NCI-H748 (cell line): ENCODE measurements around the gene MLF2.
"Not testable (repeated sequence)": the region's sequence is repeated elsewhere in the genome, so short reads cannot be mapped to it uniquely, and the experiment has no call there.

ENCODE experiments used
- DNase-seq: peaks from one replicate; lab custom pipeline; 2025; ENCODE audit not compliant: unreplicated experiment; lab: John Stamatoyannopoulos, UW

Gene MLF2

DNA sequence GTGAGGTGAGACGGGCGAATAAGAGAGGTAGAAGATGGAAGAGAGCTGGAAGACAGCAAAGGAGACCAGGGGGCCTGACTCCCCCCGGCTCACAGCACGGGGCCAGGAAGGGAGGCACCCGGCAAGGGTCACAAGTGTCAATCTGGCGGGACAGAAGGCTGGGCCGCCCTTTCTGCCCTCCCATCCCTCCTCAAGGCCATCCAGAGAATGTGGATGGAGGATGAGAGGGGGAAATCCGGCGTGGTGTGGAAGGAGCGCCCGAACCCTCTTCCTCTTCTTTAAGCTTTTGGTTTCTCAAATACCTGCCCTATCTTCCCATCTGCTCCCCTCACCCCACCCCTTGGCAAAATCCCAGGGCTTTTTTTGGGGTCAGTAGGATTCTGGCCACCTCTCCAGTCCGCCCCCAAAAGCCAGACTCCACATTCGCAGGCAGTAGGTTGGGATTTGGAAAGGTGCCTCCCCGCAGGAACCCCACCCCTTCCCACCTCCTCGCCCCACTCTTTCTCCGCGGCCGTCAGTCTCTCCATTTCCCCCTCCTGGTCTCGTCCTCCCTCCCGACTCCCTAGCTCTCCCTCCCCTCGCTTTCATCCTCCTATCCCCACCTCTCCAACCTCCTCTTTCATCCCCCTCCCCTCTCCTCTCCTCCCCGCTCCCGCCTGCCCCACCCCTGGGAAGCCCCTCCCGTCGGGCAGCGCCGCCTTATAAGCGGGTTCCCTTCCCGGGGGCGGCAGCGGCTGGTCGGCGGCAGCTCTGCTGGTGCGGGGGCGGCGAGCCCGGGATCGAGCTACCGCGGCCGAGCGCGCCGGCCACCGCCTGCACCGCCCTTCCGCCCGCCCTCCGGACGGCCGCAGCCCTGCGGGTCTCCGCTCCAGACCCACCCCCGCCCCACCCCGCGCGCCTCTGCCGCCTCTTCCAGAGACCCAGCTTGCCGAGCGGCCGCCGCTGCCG, 13.0 kb upstream of the MLF2 start, which contains the start of gene PTMS:
PTMS (plus strand) TSS at position 730 of the 948 bp plus-strand sequence. CDS start 343 bp downstream, outside the sequence.
- DNase-seq = peak; percentile 95

DNA sequence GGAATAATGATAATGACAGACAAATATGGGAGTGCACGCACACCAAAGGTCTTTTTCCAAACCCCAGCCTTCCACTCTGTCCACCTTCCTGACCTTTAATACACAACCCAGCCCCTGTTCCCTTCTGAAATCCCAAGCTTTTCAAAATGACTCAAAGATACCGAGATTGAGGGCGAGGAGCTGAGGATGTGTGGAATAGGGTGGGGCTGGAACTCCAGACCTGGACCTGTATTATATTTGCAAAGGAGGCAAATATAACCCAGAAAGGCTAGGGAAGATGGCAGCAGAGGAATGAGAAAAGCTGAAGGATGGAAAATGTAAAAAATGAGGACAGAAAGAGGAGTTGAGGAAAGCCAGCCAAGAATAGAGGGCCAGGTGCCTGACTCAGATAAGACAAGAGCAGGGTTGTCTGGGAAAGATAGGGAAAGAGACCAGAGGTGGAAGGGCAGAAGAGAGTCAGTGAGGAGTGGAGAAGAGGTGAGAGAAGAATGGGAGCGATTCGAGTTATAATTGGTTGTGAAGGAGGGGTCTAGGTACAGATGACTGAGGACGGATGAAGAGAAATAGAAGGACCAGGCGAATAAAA, 12.2 kb upstream of the MLF2 start:
- peak; percentile 50 for DNase-seq

DNA sequence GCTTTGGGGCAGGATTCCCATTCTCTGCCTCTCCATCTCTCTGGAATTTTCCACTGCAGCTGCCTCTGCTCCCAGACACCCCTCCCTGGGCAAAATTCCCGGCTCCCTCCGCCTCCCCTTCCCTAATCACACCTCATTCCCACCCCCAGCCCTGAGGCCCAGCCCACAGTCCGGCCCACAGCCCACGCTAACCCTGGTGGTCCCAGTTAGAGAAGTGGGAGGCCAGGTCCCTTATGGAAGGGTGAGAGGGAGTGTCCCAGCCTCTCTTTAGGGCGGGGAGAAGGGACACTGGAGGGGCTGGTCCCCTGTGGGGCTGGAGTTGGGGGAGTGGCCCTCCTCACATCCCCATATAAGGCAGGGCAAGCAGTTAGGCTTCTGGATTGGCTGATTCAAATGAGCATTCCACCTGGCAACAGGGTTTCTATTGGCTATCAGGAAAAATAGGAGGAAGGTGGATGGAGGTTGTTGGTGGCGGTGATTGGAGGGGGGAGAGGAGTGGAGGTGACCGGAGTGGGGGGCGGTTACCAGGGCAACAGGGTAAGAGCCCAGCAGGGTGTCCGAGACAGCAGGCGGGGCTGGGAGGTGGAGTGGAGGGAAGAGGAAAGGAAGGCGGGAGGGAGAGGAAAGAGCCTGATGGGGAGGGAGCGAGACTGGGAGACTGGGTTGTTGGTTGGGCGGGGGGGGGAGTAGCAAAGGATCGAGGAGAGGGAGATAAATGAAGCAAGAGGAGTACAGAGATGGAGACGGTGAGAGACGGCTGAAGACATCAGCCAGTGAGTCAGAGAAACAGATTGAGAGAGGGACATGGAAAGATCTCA, 11.3 kb upstream of the MLF2 start:
- peak; percentile 97 for DNase-seq

DNA sequence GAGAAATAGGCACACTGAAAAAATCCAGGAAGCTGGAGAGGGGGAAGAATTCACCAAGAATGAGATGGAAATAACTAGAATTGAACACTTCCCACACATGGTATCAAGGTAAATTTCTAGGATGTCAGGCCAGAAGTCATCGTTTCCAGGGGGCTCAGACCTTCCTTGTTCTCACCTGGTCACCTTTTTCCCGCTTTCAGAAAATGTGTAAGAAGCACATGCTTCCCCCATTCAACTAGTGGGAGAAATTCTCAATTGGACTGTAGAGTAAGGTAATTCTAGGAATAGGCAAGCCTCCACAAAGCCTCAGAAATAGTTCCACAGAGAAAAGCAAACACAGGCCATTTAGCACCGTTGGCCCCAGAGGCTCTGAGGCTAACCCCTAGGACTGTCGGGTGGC, 10.4 kb upstream of the MLF2 start:
- peak; percentile 38 for DNase-seq

DNA sequence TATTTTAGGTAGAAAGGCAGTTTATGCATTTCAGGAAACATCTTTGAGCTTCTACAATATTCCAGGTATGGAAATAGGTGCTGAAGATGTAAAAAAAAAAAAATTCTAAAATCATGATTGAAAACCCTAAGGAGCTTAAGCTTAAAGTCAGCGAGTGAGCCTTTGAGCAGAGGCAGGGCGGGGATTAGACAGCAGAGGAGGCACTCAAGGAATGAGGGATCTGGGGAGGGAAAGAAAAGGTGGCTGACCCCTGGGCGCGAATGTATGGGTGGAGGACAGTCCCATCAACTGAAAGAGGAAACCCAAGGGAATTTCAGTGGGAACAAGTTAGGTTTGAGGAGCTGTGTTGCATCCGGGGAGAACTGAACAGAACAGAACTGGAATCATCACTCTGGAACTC, 6.8 kb upstream of the MLF2 start:
- no peak for DNase-seq

DNA sequence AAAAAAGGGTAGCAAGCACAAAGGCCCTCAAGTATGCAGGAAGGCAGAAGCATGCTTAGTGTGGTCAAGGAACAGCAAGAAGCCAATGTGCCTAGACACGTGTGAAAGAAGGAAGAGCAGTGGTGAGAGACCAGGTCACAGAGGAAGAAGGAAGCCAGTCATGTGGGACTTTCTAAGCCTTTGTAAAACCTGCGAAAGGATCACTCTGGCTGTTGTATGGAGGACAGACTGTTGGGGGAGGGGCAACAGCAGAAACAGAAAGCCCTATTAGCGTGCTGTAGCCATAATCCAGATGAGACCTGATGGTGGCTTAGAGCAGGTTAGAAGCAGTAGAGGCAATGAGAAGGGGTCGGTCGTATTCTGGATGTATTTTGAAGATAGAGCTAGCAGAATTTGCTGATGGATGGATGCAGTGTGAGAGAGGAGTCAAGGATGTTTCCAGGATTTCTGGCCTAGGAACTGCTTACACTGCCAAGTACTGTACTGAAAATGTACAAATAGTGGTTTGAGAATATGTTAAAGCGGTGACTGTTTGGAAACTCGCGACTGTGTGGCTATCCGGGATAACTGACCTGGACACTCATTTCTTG, 5.7 kb upstream of the MLF2 start:
- no peak for DNase-seq

DNA sequence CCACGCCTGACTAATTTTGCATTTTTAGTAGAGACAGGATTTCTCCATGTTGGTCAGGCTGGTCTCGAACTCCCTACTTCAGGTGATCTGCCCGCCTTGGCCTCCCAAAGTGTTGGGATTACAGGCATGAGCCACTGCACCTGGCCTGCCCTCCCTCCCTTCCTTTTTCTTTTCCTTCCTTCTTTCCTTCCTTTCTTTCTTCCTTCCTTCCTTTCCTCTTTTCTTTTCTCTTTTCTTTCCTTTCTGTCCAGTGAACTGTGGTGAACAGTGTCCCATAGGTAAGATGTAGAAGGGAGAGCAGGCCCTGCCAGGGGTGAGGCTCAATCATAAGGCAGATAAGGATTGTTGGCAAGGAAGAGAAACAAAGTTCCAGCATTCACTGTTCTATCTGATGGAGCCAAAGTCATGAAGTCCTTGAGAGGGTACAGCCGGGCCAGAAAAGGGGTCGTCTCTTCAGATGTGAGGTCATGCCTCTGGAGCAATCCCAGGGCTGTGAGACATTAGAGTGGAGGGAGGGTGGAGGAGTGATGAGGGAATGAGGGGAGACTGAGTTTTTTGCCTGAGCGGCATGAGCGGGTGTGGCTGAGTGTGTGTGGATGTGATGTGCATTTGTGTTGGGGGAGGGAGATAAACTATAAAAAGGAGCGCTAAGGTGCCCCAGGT, 4.2 kb upstream of the MLF2 start:
- no peak for DNase-seq

DNA sequence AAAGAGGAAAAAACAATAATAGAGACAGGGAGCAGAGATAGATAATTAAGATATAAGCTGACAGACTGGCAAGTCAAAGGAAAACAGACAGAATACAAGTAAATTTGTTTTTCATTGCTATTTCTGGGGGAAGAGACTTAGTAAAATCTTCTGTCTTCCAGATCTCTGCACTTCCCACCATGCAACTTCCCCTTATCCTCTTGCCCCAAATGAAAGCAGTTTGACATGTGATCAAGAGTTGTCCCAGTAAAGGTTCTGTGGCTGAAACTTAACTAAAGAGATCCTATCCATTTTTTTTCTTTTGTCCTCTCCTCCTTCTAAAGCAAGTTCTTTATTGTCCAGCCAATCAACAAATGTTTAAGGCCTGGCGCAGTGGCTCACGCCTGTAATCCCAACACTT, 1.5 kb upstream of the MLF2 start:
- no peak for DNase-seq

DNA sequence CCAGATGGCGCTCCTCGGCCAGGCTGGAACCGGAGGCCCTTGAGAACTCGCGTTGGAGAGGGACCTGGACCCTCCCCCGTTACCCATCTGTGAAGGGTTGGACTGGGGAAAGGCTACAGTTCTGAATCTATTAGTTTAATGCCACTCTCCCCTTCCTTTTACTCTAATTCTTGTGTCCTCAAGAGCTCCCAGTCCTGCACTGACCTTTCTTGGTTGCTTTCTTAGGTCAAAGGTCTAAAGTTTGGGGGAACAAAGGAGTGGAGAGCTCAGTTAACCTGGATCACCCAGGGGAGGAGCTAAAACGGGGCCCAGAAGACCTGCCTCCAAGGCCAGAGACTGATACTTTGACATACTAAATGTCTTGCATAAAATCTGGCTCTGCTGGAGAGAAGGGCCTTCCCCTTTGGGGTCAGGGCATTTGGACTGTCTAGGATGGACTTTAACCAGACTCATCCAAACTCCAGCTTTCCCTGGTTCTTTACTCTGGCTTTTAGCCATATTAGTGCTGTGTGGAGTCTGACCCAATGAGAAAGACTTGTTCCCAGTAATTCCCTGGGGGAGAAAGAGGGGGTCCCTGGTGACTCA, 923 bp upstream of the MLF2 start:
- no peak for DNase-seq

DNA sequence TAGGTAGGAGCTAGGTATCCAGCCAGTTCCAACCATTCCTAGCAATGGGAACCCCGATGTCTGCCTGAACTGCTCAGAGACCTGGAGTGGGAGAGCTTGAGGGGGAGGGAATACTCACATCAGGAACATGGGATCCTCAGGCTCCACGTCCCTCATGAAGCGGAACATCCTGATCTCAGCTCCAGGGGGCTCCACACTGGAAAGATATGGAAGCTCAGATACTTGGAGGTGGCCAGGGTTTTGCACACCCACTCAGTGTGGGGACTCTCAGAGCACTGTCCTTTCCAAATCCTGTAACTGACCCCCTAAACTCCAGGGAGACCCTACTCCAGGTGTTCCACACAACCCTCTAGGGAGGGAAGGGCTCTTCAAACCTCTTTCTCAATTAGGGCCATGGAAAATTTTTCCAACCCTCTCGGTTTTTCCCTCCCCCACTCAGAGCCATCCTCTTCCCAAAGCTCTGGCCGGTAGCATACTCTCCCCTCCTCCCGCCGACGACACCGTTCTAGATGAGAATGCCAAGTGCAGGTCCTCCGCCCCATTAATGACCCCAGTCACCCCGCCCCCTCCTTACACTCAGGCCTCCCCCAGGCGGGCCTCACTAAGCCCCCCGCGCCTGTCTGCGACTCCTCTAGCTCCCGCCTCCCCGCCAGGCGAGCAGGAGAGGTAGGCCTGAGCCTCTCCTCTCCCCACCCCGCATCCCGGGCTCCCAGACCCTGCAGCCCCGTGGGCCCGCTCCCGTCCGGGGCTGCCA, 597 bp downstream of the MLF2 start:
- peak; percentile 62 for DNase-seq

DNA sequence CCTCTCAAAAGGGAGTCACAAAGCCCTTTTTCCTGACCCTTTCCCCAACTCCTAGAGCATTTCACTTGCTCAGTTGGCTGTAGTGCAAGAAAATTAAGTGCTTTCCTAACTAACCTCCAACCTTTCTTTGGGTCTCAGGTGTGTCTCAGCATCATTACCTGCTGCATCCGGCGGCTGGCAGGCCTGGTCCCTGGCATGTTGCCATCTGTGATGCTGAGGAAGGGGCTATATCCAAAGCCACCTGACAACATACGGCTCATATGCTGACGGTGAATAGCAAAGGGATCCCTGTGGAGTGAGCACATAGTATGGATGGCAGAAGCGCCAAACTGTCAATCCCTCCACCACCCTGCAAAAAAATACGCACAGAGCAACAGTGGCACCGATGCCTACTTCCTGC, 1.2 kb downstream of the MLF2 start:
- peak; percentile 23 for DNase-seq

DNA sequence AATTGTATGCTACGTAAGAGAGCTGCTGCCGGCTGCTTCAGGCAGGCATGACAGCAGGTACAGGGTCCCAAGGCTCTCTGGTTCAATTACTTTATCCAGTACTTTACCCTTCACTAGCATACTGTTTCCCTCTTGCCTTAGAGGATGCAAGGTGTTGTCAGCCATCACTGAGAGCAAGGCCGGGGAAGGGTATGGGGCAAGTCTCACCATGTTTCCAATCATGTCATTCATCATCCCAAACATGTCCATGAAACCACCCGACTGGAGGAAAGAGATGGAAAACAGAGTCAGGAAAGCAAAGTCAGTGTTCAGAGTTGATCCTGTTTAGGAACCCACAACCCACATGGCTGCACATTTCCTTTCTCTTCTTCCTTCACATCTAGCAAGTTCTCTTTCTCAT, 2.4 kb downstream of the MLF2 start:
- no peak for DNase-seq

DNA sequence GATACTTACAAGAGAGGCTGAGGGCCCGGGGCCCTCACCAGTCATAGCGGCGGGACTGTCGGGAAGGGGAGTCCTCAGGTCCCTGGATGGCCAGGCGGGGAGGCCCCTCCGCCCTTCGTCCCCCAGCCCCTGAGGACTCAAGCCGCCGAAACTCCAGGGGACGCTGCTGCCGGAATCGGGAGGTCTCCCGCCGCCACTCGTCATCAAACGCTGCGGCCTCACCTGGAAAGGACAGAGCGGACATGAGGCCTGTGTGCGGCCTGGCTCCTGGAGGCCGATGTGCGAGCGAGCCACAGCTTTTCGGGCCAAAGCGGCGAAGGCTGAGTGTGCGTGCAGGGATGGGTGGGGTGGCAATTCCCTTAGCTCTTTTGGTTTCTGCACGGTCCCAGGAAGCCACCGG, 4.2 kb downstream of the MLF2 start:
- no peak for DNase-seq

DNA sequence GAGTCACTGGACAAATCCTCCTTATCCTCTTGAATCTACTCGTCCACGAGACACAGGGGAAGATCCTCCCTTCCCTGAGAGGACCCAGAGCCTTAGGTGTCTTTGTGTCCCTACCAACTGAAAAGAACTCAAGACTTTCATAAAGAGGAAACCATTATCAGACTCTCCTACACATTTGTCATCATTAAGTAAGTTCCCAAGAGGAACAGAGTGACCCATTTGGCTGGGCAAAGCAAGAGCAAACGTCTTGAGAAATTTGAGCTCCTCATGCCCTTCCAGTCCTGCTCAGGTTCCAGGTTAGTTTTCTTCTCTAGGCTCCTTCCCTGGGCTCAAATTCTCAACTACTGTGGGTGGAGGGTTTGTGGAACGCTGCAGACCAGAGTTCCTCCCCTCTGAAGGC, 5.7 kb downstream of the MLF2 start:
- DNase-seq = no peak

DNA sequence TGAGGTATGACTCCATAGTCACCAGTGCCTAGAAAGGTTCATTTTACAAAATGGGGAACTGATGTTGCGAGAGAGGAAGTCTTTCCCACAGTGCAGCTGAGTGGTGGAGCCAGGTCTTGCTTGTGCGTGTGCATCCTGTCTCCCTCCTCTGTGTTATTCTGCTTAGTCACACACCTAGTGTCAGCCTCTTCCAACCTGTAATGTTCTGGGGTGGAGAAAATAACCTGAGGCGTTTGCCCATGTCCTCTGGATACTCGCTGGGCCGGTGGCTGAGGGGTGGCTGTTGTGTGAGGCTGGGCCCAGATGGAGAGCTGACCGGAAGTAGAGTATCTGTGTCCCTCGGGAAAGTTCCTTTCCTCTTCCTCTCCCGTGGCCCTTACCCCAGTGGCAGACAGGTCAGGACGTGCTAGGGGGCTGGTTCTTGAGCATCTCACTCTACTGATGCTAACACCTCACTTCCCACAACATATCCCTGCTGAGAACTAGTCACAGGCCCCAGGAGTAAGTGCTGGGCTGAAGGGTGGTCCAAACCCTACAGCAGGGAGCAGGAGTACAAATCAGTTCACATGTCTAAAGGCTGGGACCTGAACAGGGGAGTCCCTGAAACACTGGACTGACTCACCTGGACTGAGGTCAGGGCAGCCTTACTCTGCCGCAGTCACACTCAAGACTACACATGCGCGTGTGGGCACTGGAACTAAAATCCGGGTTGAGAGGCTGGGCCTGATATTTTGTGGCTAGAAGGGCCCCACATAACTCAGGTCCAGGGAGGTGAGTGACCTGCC, 7.0 kb downstream of the MLF2 start:
- no peak for DNase-seq

DNA sequence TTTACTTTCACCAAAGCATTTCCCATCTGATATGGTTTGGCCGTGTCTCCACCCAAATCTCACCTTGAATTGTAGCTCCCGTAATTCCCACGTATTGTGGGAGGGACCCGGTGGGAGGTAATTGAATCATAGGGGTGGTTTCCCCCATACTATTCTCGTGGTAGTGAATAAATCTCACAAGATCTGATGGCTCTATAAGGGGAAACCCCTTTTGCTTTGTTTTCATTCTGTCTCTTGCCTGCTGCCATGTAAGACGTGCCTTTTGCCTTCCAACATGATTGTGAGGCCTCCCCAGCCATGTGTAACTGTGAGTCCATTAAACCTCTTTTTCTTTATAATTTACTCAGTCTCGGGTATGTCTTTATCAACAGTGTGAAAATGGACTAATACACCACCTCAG, 9.6 kb downstream of the MLF2 start:
- DNase-seq = not testable (repeated sequence)

DNA sequence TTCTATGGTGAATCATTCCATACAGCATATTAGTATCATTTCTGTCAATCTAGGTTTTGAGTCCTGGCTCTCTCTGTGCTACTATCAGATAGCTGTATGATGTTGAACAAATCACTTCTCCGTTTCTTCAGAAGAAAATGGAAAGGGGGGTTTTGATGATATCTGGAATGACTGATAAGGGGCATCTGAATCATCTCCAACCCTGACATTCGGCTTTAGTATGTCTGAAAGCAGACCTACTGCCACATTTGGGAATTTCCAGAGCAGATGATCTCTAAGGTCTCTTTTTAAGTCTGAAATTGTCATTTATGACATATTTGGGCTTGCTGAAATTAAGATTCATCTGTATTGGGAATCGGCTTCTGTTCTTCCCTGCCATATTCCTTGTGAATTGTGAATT, 10.1 kb downstream of the MLF2 start:
- no peak for DNase-seq

DNA sequence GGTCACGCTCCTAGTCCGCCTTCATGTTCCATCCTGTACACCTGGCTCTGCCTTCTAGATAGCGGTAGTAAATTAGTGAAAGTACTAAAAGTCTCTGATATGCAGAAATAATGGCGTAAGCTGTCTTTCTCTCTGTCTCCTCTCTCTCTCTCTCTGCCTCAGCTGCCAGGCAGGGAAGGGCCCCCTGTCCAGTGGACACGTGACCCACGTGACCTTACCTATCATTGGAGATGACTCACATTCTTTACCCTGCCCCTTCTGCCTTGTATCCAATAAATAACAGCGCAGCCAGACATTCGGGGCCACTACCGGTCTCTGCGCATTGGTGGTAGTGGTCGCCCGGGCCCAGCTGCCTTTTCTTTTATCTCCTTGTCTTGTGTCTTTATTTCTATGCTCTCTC, 10.9 kb downstream of the MLF2 start:
- not testable (repeated sequence) for DNase-seq

DNA sequence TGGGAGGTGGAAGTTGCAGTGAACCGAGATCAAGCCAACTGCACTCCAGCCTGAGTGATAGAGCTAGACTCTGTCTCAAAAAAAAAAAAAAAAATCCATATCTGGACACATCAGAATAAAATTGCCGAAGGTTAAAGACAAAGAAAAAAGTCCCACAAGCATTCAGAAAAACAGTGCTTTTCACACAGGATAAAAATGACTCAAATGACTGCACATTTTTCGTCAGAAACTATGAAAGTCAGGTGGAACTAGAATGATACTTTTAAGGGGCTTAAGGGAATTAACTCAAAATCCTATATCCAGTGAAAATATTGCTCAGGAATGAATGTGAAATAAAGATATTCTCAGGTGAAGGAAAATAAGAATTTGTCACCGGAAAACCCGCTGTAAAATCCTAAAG, 16.2 kb downstream of the MLF2 start:
- no peak for DNase-seq
